ENCODE measurements around the gene DMRTC1B.
"Not testable (repeated sequence)": the region's sequence is repeated elsewhere in the genome, so short reads cannot be mapped to it uniquely, and the experiment has no call there.

The DMRTC1B gene, protein sequence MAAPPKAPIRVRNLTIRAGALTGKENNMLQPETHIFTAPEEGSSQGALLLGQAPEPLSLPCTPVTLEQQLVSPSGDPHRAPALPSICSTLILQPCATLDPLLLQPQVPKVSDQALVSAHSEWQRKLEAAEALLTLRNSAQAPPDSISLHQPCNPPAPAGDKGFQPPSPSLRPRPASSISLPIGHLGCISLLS

GRCh38 chrX:72776653-72777466 lies at the start of gene DMRTC1B:
Gene DMRTC1B, plus strand, starts transcription at chrX:72776890. Its CDS starts 68,246 bp downstream, at chrX:72845136.
- DNase-seq = not testable (repeated sequence)

GRCh38 chrX:72727846-72728245 lies 48.8 kb upstream of the DMRTC1B start:
- DNase-seq = no peak

DNA sequence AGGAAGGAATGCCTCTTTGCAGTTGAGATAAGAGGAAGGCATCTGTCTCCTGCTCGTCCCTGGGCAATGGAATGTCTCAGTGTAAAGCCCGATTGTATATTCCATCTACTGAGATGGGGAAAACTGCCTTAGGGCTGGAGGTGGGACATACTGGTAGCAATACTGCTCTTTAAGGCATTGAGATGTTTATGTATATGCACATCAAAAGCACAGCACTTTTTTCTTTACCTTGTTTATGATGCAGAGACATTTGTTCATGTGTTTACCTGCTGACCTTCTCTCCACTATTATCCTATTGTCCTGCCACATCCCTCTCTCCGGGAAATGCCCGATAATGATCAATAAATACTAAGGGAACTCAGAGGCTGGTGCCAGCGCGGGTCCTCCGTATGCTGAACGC lies 43.1 kb upstream of the DMRTC1B start:
- not testable (repeated sequence) for DNase-seq

GRCh38 chrX:72735561-72735960 lies 41.1 kb upstream of the DMRTC1B start:
- no peak for DNase-seq

DNA sequence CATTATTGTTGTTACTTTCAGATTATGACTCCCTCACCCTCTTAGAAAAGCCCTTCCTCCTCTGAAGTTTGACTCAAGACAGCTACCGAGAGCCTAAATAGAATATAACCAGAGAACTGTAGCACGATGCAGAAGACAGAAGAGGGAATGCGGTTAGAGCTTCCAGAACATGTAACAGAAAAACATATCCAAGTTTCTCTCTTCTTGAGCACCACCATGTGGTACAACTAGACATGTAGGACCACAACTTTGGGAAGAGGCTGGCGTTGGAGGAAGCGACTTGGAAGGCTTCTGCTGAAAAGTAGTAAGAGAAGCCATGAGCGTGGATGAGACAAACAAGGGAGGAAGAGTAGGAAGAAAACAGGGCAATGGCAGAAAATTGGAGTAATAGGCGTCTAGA lies 31.1 kb upstream of the DMRTC1B start:
- not testable (repeated sequence) for DNase-seq

- DNase-seq = not testable (repeated sequence)
Observed at GRCh38 chrX:72748545-72748944, 28.1 kb upstream of the DMRTC1B start.

- not testable (repeated sequence) for DNase-seq
Observed at GRCh38 chrX:72760454-72760853, 16.2 kb upstream of the DMRTC1B start.

GRCh38 chrX:72777467-72777790 lies 739 bp downstream of the DMRTC1B start:
- not testable (repeated sequence) for DNase-seq

GRCh38 chrX:72778146-72778545 lies 1.5 kb downstream of the DMRTC1B start:
- DNase-seq = not testable (repeated sequence)

- not testable (repeated sequence) for DNase-seq
Observed at GRCh38 chrX:72782560-72782959, 5.9 kb downstream of the DMRTC1B start, which contains the start of gene FAM236B. Gene FAM236B, minus strand, starts transcription at chrX:72782660. Its CDS starts 100 bp downstream, at chrX:72782560.

DNA sequence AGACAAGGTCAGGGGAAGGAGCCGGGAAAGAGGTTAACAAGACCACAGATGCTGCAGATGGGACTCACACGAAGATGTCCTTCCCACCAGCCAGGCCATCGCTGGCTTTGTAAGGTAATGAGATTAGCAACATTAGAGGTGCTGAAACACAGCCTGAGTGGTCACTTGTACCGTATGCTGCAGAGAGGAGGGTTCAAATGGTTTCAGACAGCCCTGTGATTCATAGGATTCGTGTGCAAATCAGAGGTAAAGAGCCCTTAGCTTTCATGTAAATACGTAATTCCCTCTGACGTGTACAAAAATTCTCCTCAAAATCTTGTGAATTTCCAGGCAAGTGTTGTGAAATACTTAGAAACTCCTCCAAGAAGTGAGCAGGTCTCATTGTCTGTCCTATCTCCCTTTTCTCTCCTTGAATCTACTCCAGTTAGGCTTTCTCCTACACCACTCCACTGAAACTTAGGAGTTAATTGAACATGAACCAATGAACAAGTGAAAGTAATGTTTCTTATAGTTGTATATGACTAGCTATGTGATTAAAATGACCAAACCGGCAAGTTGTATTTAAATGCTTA lies 6.8 kb downstream of the DMRTC1B start:
- DNase-seq = not testable (repeated sequence)

- not testable (repeated sequence) for DNase-seq
Observed at GRCh38 chrX:72783964-72784363, 7.3 kb downstream of the DMRTC1B start.

DNA sequence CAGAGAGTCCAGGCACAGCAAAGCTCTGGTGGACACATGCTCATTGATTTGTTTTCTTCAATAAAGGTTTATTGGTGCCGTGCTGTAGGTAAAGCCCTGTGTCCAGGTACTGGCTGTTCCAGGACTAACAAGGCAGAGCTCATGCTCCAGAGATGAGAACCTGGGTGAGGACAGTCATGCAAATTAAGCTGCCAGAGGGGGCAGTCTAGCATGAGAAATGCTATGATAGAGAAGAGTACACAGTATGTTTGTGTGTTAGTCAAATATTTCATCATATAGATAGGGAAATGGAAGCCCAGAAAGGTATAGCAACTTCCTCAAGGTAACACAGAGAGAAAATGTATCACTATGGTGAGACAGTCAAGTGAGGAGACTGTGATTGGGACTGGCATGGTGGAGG lies 11.5 kb downstream of the DMRTC1B start:
- not testable (repeated sequence) for DNase-seq

GRCh38 chrX:72790390-72790789 lies 13.7 kb downstream of the DMRTC1B start:
- DNase-seq = not testable (repeated sequence)

DNA sequence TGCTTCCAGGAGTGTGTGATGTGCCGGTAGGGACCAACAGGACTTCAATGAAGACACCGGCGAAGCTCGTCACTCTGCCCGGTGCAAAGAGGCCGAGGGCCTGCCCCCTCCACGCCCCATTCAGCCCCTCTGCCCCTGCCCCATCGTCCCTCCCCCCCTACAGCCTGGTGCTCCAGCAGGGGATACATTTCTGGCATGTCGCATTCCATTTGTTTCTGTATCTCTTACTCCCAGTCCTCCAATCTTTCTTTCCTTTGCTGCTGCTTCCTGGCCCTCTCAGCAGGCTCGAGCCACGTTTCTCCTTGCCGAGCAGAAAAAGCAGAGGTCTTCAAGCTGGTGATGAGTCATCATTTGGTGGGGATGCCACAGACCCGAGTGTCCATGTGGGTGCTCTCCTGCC lies 31.4 kb downstream of the DMRTC1B start, which contains the start of gene FAM236D:
TSS of gene FAM236D (minus strand) at position 101 of the 400 bp plus-strand sequence. CDS start at position 1, 100 bp downstream.
- not testable (repeated sequence) for DNase-seq

- DNase-seq = not testable (repeated sequence)
Observed at GRCh38 chrX:72830701-72831100, 54.0 kb downstream of the DMRTC1B start.

DNA sequence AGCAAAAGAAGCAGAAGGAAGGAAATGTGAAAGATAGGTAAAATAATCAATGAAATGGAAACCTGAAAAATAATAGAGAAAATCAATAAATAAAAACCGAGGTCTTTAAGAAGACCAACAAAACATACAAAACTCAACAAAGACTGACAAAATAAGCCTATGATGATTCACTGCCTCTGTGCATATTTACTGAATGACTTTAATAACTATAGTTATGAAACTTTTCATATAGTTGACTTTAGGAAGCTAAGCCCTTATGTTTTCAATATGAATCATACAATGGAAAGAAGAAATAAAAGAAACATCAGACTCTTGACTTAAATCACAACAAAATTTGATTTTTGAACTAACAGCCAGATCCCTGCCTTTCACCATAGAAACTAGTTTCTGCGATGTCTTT lies 60.8 kb downstream of the DMRTC1B start:
- not testable (repeated sequence) for DNase-seq

- DNase-seq = not testable (repeated sequence)
Observed at GRCh38 chrX:72882898-72883297, 106.2 kb downstream of the DMRTC1B start.

- not testable (repeated sequence) for DNase-seq
Observed at GRCh38 chrX:72889740-72890139, 113.0 kb downstream of the DMRTC1B start.

Data from suppressor macrophage treated with lipopolysaccharide for 4 hours (primary cell).